A673 (cell line): ENCODE measurements around the gene MDP1. TPM values are rescaled to one million over a fixed set of nuclear protein-coding genes. Genes with fewer than 3 reads are reported as not detected.

Source experiments
- BruUV-seq: library from RNA; stranded (reverse); fragments of 400-500 nt; replicated peaks from 2 replicates; lab custom pipeline; 2021; lab: Mats Ljungman, UMichigan
- CTCF ChIA-PET: fragments of 300-600 bp; sonication (Branson Sonifier 250); formaldehyde crosslinking; loops from one replicate; lab custom pipeline; 2022; ENCODE audit warnings: antibody characterized with exemption; lab: Charles Lee
- POLR2A ChIA-PET: fragments of 300-600 bp; sonication (Branson Sonifier 250); formaldehyde crosslinking; loops from one replicate; lab custom pipeline; 2022; ENCODE audit warnings: antibody characterized with exemption; ENCODE audit not compliant: low non-redundant PET; lab: Charles Lee
- DNase-seq: peaks from one replicate; pipeline ENCODE4 v3.0.0-alpha.2; 2015; ENCODE audit warnings: low spot score
- H3K27ac ChIP-seq: fragments of 200-600 bp; sonication (generic); 2 replicates; pipeline ENCODE4 v1.5.1; 2016; ENCODE audit warnings: mixed run types, low read depth, mild to moderate bottlenecking, mixed read lengths, antibody characterized with exemption, low read length; ENCODE audit not compliant: poor library complexity, severe bottlenecking
- H3K27me3 ChIP-seq: fragments of 200-600 bp; sonication (generic); replicated peaks from 2 replicates; pipeline ENCODE4 v1.6.1; 2017; ENCODE audit warnings: mixed run types, low read depth, mild to moderate bottlenecking, mixed read lengths, antibody characterized with exemption, low read length; ENCODE audit not compliant: insufficient read depth, poor library complexity
- H3K36me3 ChIP-seq: fragments of 200-600 bp; sonication (generic); 2 replicates; pipeline ENCODE4 v1.6.1; 2016; ENCODE audit warnings: mixed run types, mild to moderate bottlenecking, mixed read lengths, antibody characterized with exemption, low read length; ENCODE audit not compliant: insufficient read depth, poor library complexity, severe bottlenecking
- H3K4me1 ChIP-seq: fragments of 200-600 bp; sonication (generic); 2 replicates; pipeline ENCODE4 v1.6.1; 2017; ENCODE audit warnings: mixed run types, mild to moderate bottlenecking, mixed read lengths, antibody characterized with exemption, low read length; ENCODE audit not compliant: insufficient read depth, poor library complexity, severe bottlenecking
- H3K4me3 ChIP-seq: fragments of 200-600 bp; sonication (generic); 2 replicates; pipeline ENCODE4 v1.5.1; 2016; ENCODE audit warnings: low read depth, mixed run types, mild to moderate bottlenecking, mixed read lengths, low read length; ENCODE audit not compliant: poor library complexity, severe bottlenecking
- H3K9me3 ChIP-seq: fragments of 200-600 bp; sonication (generic); 2 replicates; pipeline ENCODE4 v1.6.1; 2016; ENCODE audit warnings: mixed run types, low read depth, mild to moderate bottlenecking, mixed read lengths, antibody characterized with exemption, low read length; ENCODE audit not compliant: poor library complexity, severe bottlenecking
- CTCF ChIP-seq: fragments of 300-800, 200-600 bp; sonication (generic); conservative IDR thresholded peaks from 2 replicates; pipeline ENCODE4 v1.5.1; 2017; ENCODE audit warnings: low read depth, mild to moderate bottlenecking, antibody characterized with exemption, low read length, moderate library complexity, mixed read lengths
- EZH2 ChIP-seq: fragments of 200-600 bp; sonication (generic); IDR thresholded peaks from 2 replicates; pipeline ENCODE4 v1.6.1; 2017; ENCODE audit warnings: borderline replicate concordance, low read depth, mild to moderate bottlenecking, mixed read lengths, antibody characterized with exemption, low read length; ENCODE audit not compliant: poor library complexity, severe bottlenecking
- intact Hi-C: fragments of 100-400 bp; cut with micrococcal nuclease; formaldehyde crosslinking; loops from one replicate; pipeline ENCODE4 v1.10.0; 2022; ENCODE audit not compliant: unreplicated experiment
- total RNA-seq: library from RNA; stranded (reverse); gene quantifications from 2 replicates; pipeline ENCODE4 v1.2.3, GENCODE V29; 2021

Gene MDP1
- total RNA-seq, 1 experiment from 2014 or later = 21.3 TPM

- Histone ChIP-seq H3K27me3 (no peaks in the 10 kb centered on the region), H3K36me3 (peaks cover 27% of the 10 kb centered on the region), H3K27ac (peak overlapping the region; percentile 90), H3K4me3 (peak overlapping the region; percentile 58), H3K9me3 (no peaks in the 10 kb centered on the region), H3K4me1 (peaks cover 9% of the 10 kb centered on the region)
- TSS peak; percentile 87 for BruUV-seq
- no peak for DNase-seq
- intact Hi-C loops = loop anchor here (1.0 kb wide), 1 partner anchor 18 kb away; the partner anchor contains the start of genes GMPR2 and NEDD8
- no peak for TF ChIP-seq CTCF
- TF ChIP-seq EZH2 = no peak
- ChIA-PET POLR2A (no interaction called here), CTCF (no interaction called here)
Measured at GRCh38 chr14:24213866-24214662, 1.8 kb downstream of the MDP1 start.

GRCh38 chr14:24212924-24213865 is 2.7 kb downstream of the MDP1 start, which contains the start of gene CHMP4A:
Gene CHMP4A (minus strand): TSS chr14:24213488. CDS start chr14:24213439, 49 bp downstream.
- BruUV-seq = no TSS peak
- Histone ChIP-seq H3K4me1 (peaks cover 9% of the 10 kb centered on the region), H3K4me3 (peak within 1 kb of the TSS; percentile 58), H3K9me3 (no peaks in the 10 kb centered on the region), H3K27me3 (no peaks in the 10 kb centered on the region), H3K27ac (peak within 1 kb of the TSS; percentile 90), H3K36me3 (peaks cover 28% of the 10 kb centered on the region)
- ChIA-PET CTCF (no interaction called here), POLR2A (interaction anchor here (0.9 kb wide), 1 partner anchor 17 kb away, joined by 3 read pairs; the partner anchor contains the start of gene TM9SF1)
- no peak for TF ChIP-seq EZH2
- TF ChIP-seq CTCF = no peak
- peak; percentile 99 for DNase-seq
- intact Hi-C loops = loop anchor here (1.0 kb wide), 1 partner anchor 19 kb away; the partner anchor contains the start of genes GMPR2 and NEDD8

GRCh38 chr14:24211311-24211710 is 4.6 kb downstream of the MDP1 start:
- TF ChIP-seq CTCF (no peak), EZH2 (no peak)
- H3K27me3 ChIP-seq = no peaks in the 10 kb centered on the region
- no peak overlapping the region for H3K27ac ChIP-seq
- peaks cover 24% of the 10 kb centered on the region for H3K36me3 ChIP-seq
- no peak for DNase-seq
- BruUV-seq = no TSS peak
- POLR2A ChIA-PET = no interaction called here
- H3K4me3 ChIP-seq = no peak overlapping the region
- no peaks in the 10 kb centered on the region for H3K9me3 ChIP-seq
- intact Hi-C loops = no loop called here
- CTCF ChIA-PET = no interaction called here
- H3K4me1 ChIP-seq = peaks cover 9% of the 10 kb centered on the region
